ENCODE results near the gene OPRD1.

The OPRD1 gene

DNA sequence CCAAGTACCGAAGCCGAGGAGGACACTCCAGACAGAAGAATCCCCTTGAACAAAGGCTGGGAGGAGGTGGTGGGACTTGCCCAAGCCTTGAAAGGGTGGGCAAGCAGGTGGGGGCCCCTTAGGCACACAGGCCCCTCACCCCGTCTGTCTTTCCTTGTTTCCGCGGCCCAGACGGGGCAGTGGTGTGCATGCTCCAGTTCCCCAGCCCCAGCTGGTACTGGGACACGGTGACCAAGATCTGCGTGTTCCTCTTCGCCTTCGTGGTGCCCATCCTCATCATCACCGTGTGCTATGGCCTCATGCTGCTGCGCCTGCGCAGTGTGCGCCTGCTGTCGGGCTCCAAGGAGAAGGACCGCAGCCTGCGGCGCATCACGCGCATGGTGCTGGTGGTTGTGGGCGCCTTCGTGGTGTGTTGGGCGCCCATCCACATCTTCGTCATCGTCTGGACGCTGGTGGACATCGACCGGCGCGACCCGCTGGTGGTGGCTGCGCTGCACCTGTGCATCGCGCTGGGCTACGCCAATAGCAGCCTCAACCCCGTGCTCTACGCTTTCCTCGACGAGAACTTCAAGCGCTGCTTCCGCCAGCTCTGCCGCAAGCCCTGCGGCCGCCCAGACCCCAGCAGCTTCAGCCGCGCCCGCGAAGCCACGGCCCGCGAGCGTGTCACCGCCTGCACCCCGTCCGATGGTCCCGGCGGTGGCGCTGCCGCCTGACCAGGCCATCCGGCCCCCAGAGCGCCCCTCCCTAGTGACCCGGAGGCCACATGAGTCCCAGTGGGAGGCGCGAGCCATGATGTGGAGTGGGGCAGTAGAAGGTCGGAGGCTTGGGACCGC lies 50.8 kb downstream of the OPRD1 start:
- no peak for DNase-seq (ENCODE audit: extremely low spot score)
- ChIA-PET CTCF (interaction anchor here (1.1 kb wide), 1 partner anchor 16 kb away, joined by 3 read pairs; no protein-coding TSS in a partner anchor), POLR2A (interaction anchor here (1.6 kb wide), 1 partner anchor 214 kb away, joined by 5 read pairs; the partner anchor contains the start of gene RNU11)
- no peak for TF ChIP-seq FOXM1 (IDR thresholded peaks at IDR 0.05; ENCODE audit: borderline replicate concordance)
- no peak for TF ChIP-seq SUZ12 (IDR thresholded peaks at IDR 0.05)
- TF ChIP-seq HDGF (IDR thresholded peaks at IDR 0.05; ENCODE audit: borderline replicate concordance): no peak
- TF ChIP-seq, protein P1, sequence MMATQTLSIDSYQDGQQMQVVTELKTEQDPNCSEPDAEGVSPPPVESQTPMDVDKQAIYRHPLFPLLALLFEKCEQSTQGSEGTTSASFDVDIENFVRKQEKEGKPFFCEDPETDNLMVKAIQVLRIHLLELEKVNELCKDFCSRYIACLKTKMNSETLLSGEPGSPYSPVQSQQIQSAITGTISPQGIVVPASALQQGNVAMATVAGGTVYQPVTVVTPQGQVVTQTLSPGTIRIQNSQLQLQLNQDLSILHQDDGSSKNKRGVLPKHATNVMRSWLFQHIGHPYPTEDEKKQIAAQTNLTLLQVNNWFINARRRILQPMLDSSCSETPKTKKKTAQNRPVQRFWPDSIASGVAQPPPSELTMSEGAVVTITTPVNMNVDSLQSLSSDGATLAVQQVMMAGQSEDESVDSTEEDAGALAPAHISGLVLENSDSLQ (IDR thresholded peaks at IDR 0.05): no peak
- no peak for TF ChIP-seq NFRKB (IDR thresholded peaks at IDR 0.05)
- TF ChIP-seq TARDBP (IDR thresholded peaks at IDR 0.05): no peak
- TF ChIP-seq ARNT (IDR thresholded peaks at IDR 0.05): no peak
- TF ChIP-seq CTBP1 (IDR thresholded peaks at IDR 0.05; ENCODE audit: borderline replicate concordance): no peak
- no peak for TF ChIP-seq BHLHE40 (IDR thresholded peaks at IDR 0.05; ENCODE audit: borderline replicate concordance)
- TF ChIP-seq LEF1 (IDR thresholded peaks at IDR 0.05; ENCODE audit: borderline replicate concordance): no peak
- no peak for TF ChIP-seq FOXK2 (IDR thresholded peaks at IDR 0.05)
- TF ChIP-seq SP1 (IDR thresholded peaks at IDR 0.05): no peak
- no peak for TF ChIP-seq ZNF384 (IDR thresholded peaks at IDR 0.05)
- no peak for TF ChIP-seq ELF4 (IDR thresholded peaks at IDR 0.05)
- no peak for TF ChIP-seq L3MBTL2 (conservative IDR thresholded peaks at IDR 0.05)
- no peak for TF ChIP-seq FOXA1 (IDR thresholded peaks at IDR 0.05)

DNA sequence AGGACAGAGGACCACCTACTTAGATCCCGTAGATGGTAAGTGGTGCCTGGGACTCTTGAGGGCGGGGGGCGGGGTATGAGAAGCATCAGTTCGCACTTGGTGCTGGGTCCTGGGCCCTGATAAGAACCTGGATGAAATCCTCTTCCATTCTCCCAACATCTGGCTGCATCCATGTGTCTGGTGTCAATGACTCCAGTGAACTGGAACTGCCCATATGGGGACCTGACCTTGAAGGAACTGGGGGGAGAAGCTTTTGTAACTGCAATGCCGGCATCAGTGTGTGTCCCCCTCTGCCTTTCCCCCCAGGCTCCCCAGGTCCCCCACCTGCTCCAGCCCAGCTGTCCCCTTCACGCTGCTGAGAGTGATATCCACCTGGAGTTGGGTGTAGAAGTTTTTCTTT lies 52.7 kb downstream of the OPRD1 start:
- CTCF ChIA-PET: no interaction called here

DNA sequence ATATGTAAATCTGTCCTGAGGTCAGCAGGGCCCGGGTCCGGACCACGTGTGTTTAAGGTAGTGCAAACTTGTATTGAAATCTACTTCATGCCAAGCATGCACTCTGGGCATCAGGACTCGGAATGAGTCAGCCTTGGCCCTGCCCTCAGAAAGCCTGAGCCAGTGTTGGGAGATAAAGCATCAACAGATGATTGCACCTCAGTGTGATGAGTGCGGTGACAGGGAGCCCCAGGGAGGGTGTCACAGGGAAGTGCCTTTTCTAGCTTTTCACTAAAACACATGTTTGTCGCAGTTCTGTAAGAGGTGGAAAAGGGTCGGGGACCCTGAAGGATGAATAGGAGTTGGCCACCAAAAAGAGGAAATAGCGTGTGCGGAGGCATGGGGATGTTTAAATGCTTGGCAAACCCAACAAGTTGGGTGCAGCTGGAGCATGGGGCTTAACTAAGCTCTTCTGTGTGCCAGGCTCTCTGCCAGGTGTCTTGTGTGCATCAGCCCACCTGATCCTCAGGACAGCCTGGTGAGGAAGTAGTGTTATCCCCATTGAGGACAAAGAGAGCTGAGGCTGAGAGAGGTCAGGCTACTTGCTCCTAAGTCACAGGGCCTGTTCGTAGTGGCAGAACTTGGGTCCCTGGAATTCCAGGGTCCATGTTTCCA lies 54.2 kb downstream of the OPRD1 start:
- POLR2A ChIA-PET: no interaction called here
- no peak for DNase-seq (ENCODE audit: extremely low spot score)
- TF ChIP-seq BHLHE40 (IDR thresholded peaks at IDR 0.05; ENCODE audit: borderline replicate concordance) (no peak), FOXM1 (IDR thresholded peaks at IDR 0.05; ENCODE audit: borderline replicate concordance) (no peak), FOXA1 (IDR thresholded peaks at IDR 0.05) (no peak), L3MBTL2 (conservative IDR thresholded peaks at IDR 0.05) (no peak), ARNT (IDR thresholded peaks at IDR 0.05) (no peak), NFRKB (IDR thresholded peaks at IDR 0.05) (no peak), SP1 (IDR thresholded peaks at IDR 0.05) (no peak), TARDBP (IDR thresholded peaks at IDR 0.05) (no peak), ELF4 (IDR thresholded peaks at IDR 0.05) (no peak), CTBP1 (IDR thresholded peaks at IDR 0.05; ENCODE audit: borderline replicate concordance) (no peak), HDGF (IDR thresholded peaks at IDR 0.05; ENCODE audit: borderline replicate concordance) (no peak), ZNF384 (IDR thresholded peaks at IDR 0.05) (no peak), LEF1 (IDR thresholded peaks at IDR 0.05; ENCODE audit: borderline replicate concordance) (no peak), SUZ12 (IDR thresholded peaks at IDR 0.05) (no peak)
- TF ChIP-seq, protein P1 (IDR thresholded peaks at IDR 0.05): no peak

More for the DNA sequence above, 52.7 kb downstream of the OPRD1 start:
- no peak for TF ChIP-seq BHLHE40 (IDR thresholded peaks at IDR 0.05; ENCODE audit: borderline replicate concordance)
- TF ChIP-seq TARDBP (IDR thresholded peaks at IDR 0.05): no peak
- no peak for TF ChIP-seq LEF1 (IDR thresholded peaks at IDR 0.05; ENCODE audit: borderline replicate concordance)
- TF ChIP-seq CTBP1 (IDR thresholded peaks at IDR 0.05; ENCODE audit: borderline replicate concordance): no peak
- TF ChIP-seq, protein P1 (IDR thresholded peaks at IDR 0.05): no peak
- no peak for TF ChIP-seq HDGF (IDR thresholded peaks at IDR 0.05; ENCODE audit: borderline replicate concordance)
- TF ChIP-seq FOXK2 (IDR thresholded peaks at IDR 0.05): no peak
- no peak for TF ChIP-seq FOXA1 (IDR thresholded peaks at IDR 0.05)
- no peak for TF ChIP-seq ZNF384 (IDR thresholded peaks at IDR 0.05)
- TF ChIP-seq SP1 (IDR thresholded peaks at IDR 0.05): no peak
- TF ChIP-seq FOXM1 (IDR thresholded peaks at IDR 0.05; ENCODE audit: borderline replicate concordance): no peak
- POLR2A ChIA-PET: no interaction called here
- no peak for DNase-seq (ENCODE audit: extremely low spot score)

DNA sequence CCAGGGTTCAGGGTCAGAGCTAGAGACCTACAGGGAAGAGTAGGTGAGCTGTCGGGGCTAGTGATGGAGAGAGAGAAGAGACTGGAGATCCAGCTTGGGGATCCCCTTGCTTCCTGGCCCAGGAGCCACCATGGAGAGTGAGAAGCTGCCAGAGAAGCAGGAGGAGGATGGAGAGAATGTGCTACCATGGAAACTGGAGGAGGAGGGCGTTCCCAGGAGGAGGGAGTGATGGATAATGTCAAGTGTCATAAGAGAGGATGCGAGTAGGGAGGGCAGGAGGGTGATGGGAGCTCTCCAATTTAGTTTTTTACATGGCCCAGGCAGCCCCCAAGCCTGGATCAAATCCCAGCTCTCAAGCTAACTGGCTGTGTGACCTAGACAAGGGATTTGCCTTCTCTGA lies 55.9 kb downstream of the OPRD1 start:
- DNase-seq (ENCODE audit: extremely low spot score): no peak
- CTCF ChIA-PET: interaction anchor here (1.5 to 3.0 kb wide), 2 partner anchors 9 to 83 kb away, joined by 6 to 15 read pairs; no protein-coding TSS in a partner anchor
- POLR2A ChIA-PET: interaction anchor here (0.9 to 1.4 kb wide), 2 partner anchors 9 to 219 kb away, joined by 5 to 9 read pairs; partner anchors contain the start of gene RNU11
- TF ChIP-seq FOXM1 (IDR thresholded peaks at IDR 0.05; ENCODE audit: borderline replicate concordance) (no peak), BHLHE40 (IDR thresholded peaks at IDR 0.05; ENCODE audit: borderline replicate concordance) (no peak), ARNT (IDR thresholded peaks at IDR 0.05) (no peak), CTBP1 (IDR thresholded peaks at IDR 0.05; ENCODE audit: borderline replicate concordance) (no peak), L3MBTL2 (conservative IDR thresholded peaks at IDR 0.05) (no peak), LEF1 (IDR thresholded peaks at IDR 0.05; ENCODE audit: borderline replicate concordance) (no peak), SP1 (IDR thresholded peaks at IDR 0.05) (no peak)
- TF ChIP-seq, protein P1 (IDR thresholded peaks at IDR 0.05): no peak

More for the DNA sequence above, 54.2 kb downstream of the OPRD1 start:
- CTCF ChIA-PET: interaction anchor here (1.5 to 3.0 kb wide), 2 partner anchors 11 to 81 kb away, joined by 6 to 15 read pairs; no protein-coding TSS in a partner anchor

All from HEK293T (cell line).